ENCODE data around the gene NEK5.
"Not testable (repeated sequence)": the region's sequence is repeated elsewhere in the genome, so short reads cannot be mapped to it uniquely, and the experiment has no call there.

NEK5 gene

DNA sequence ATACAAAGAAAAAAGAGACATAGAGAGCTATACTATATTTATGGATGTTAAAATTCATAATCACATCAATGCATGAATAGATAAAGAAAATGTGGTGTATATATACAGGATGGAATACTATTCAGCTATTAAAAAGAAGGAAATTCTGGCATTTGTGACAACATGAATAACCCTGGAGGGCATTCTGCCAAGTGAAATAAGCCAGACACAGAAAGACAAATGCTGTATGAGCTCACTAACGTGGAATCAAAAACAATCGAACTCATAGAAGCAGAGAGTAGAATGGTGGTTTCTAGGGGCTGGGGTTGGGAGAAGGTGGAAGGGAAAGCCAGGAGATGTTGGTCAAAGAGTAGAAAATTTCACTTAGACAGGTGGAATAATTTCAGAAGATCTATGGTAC, 80.4 kb downstream of the NEK5 start:
- TF ChIP-seq, protein P1, sequence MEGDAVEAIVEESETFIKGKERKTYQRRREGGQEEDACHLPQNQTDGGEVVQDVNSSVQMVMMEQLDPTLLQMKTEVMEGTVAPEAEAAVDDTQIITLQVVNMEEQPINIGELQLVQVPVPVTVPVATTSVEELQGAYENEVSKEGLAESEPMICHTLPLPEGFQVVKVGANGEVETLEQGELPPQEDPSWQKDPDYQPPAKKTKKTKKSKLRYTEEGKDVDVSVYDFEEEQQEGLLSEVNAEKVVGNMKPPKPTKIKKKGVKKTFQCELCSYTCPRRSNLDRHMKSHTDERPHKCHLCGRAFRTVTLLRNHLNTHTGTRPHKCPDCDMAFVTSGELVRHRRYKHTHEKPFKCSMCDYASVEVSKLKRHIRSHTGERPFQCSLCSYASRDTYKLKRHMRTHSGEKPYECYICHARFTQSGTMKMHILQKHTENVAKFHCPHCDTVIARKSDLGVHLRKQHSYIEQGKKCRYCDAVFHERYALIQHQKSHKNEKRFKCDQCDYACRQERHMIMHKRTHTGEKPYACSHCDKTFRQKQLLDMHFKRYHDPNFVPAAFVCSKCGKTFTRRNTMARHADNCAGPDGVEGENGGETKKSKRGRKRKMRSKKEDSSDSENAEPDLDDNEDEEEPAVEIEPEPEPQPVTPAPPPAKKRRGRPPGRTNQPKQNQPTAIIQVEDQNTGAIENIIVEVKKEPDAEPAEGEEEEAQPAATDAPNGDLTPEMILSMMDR (IDR thresholded peaks at IDR 0.05; ENCODE audit: low read depth, low read length): no peak
- no peak overlapping the region for H3K4me3 ChIP-seq (replicated peaks in 1 of 2; ENCODE audit: low read depth in 2 of 2, low read length in 2 of 2)
- DNase-seq (ENCODE audit: low read depth in 2 of 2): peak in 1 of 2 donors; percentile 51

DNA sequence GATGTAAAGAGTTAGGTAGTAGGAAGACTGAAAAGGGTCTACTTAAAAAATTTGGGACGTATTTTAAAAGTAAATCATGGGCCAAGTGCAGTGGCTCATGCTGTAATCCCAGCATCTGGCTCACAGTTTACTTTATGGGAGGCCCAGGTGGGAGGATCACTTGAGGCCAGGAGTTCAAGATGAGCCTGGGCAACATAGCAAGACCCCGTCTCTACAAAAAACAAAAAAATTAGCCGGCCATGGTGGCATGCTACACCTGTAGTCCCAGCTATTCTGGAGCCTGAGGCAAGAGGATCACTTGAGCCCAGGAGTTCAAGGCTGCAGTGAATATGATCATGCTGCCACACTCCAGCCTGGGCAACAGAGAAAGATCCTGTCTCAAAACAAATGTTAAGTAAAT, 81.4 kb downstream of the NEK5 start:
- no peak overlapping the region for H3K4me3 ChIP-seq (replicated peaks in 1 of 2; ENCODE audit: low read depth in 2 of 2, low read length in 2 of 2)
- TF ChIP-seq, protein P1 (IDR thresholded peaks at IDR 0.05; ENCODE audit: low read depth, low read length): no peak
- DNase-seq (ENCODE audit: low read depth in 2 of 2): no peak

DNA sequence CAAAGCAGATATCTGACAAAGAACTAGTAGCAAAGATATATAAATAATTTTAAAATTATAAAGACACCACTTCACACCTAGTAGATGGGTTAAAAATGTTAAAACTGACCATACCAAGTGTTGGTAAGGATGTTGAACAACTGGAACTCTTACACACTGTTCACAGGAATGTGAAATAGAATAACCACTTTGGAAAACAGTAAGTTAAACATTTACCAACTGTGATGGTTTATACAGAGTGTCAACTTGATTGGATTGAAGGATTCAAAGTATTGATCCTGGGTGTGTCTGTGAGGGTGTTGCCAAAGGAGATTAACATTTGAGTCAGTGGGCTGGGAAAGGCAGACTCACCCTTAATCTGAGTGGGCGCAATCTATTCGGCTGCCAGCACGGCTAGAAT, 85.2 kb downstream of the NEK5 start:
- TF ChIP-seq, protein P1 (IDR thresholded peaks at IDR 0.05; ENCODE audit: low read depth, low read length): no peak
- DNase-seq (ENCODE audit: low read depth in 2 of 2): no peak

DNA sequence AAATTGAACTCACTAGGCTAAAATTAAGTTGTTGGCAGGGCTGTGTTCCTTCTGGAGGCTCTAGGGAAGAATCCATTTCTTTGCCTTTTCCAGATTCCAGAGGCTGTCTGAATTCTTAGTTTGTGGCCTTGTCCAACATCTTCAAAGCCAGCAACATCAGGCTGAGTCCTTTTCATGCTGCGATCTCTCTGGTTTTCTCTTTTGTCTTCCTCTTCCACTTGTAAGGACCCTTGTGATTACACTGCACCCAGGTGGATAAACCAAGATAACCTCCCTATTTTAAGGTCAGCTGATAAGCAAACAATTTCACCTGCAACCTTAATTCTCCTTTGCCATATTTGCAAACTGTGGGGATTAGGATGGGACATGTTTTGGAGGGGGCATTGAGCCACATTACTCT, 92.8 kb downstream of the NEK5 start:
- no peak for DNase-seq (ENCODE audit: low read depth in 2 of 2)
- TF ChIP-seq, protein P1 (IDR thresholded peaks at IDR 0.05; ENCODE audit: low read depth, low read length): no peak
- H3K4me3 ChIP-seq (replicated peaks in 1 of 2; ENCODE audit: low read depth in 2 of 2, low read length in 2 of 2): no peak overlapping the region

More for the DNA sequence above, 85.2 kb downstream of the NEK5 start:
- no peak overlapping the region for H3K4me3 ChIP-seq (replicated peaks in 1 of 2; ENCODE audit: low read depth in 2 of 2, low read length in 2 of 2)

DNA sequence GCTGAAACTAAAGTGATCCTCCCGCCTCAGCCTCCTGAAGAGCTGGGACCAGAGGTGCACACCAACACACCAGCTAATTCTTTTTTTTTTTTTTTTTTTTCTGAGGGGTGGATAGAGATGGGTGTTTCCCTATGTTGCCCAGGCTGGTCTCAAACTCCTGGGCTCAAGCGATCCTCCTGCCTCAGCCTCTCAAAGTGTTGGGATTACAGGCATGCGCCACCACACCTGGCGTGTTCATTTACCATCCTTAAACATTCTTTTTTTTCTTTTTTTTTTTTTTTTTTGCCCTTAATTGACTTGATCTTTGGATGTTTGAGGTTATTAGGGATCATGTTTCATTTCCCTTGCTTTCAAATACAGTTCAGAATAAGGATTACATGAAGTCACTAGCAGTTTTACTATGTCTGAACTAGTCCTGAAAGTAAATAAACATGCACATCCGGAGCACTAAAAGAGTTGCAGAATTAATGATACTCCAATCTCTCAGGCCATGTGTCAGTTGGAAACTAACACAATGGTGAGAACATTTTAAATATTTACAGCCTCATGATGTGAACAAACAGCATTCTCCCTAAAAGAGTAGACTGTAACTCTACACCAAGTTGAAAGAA, 94.2 kb downstream of the NEK5 start:
- no peak for DNase-seq (ENCODE audit: low read depth in 2 of 2)
- no peak overlapping the region for H3K4me3 ChIP-seq (replicated peaks in 1 of 2; ENCODE audit: low read depth in 2 of 2, low read length in 2 of 2)
- TF ChIP-seq, protein P1 (IDR thresholded peaks at IDR 0.05; ENCODE audit: low read depth, low read length): no peak

DNA sequence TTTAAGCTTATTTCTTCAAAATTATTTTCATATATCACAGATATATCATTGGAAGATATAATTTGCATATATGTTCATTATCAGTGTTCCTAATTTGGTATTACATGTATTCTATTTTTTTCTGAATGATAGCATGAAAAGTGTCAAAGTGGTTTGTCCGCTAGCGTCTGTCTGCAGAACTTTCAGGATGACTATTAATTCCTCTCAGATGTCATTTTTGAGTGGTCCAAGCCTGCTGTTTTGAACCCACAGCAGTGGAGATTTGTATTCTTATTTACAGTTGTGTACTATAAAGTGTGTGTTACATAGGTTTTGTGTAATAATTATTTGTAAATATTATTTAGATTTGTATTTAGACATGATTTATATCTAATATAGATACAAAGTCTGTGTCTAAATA, 95.8 kb downstream of the NEK5 start:
- H3K4me3 ChIP-seq (replicated peaks in 1 of 2; ENCODE audit: low read depth in 2 of 2, low read length in 2 of 2): no peak overlapping the region
- TF ChIP-seq, protein P1 (IDR thresholded peaks at IDR 0.05; ENCODE audit: low read depth, low read length): no peak
- DNase-seq (ENCODE audit: low read depth in 2 of 2): no peak

DNA sequence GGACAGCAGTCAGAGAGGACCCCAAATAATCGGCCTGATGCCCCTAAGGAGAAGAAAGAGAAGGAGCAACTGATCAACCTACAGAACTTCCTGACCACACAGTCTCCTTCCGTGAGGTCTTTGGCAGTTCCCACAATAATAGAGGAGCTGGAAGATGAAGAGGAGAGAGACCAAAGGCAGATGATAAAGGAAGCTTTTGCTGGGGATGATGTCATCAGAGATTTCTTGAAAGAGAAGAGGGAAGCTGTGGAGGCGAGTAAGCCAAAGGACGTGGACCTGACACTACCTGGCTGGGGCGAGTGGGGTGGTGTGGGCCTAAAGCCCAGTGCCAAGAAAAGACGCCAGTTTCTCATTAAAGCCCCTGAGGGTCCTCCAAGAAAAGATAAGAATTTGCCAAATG, 98.5 kb downstream of the NEK5 start:
- H3K4me3 ChIP-seq (replicated peaks in 1 of 2; ENCODE audit: low read depth in 2 of 2, low read length in 2 of 2); DNase-seq (ENCODE audit: low read depth in 2 of 2): not testable (repeated sequence)
